Measurements from ENCODE around the gene UBE2R2.
"Not testable (repeated sequence)": the region's sequence is repeated elsewhere in the genome, so short reads cannot be mapped to it uniquely, and the experiment has no call there.

The UBE2R2 gene

DNA sequence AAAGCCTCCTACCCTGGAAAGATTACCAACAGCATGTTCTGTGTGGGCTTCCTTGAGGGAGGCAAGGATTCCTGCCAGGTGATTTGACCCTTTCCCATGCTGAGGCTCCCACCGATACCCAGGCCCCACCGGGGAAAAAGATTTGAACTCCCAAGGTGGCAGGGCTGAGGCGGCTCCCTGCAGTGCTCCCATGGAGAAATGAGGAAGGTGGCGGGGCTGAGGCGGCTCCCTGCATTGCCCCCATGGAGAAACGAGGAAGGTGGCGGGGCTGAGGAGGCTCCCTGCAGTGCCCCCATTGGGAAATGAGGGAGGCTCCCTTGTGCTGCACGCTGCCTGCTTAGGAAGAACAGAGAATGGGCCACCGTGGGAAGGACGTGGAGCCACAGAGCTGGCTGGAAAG lies 18.4 kb upstream of the UBE2R2 start:
- no peak for DNase-seq (ENCODE audit: extremely low read depth in 1 of 2, low read depth in 1 of 2)

DNA sequence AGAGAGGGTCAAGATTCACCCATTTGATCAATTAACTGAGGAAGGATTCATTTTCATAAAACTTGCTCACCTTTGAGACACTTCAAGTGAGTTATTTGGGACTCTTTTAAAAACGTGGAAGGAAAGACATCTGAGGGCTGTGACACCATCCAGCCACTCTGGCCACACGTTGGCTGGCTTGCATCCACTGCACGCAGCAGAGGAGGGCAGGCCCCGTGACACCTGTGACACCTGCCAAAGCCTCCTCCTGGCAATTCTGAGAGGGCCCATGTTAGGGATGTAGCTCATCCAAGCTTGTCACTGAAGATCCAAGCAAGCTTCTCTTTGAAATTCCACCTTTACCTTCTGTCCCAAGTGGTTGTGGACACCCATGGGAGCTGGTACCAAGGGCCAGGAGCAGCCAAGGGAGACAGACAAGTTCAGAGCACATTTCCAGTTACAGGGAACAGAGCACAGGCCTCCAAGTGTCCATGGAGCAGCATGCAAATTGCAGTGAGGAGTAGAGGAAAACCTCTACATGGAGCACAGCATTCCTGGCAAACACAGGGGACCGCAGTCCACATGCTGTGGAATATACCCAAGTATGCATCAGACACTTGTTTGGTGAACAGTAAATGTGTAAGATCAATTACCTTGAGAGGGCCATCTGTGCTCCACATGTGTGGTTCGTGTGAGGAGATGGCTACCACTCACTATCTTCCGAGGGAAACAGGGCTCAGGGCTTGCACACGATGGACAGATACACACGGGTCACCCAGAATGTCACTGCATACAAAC lies 16.8 kb upstream of the UBE2R2 start:
- DNase-seq (ENCODE audit: extremely low read depth in 1 of 2, low read depth in 1 of 2) = no peak

DNA sequence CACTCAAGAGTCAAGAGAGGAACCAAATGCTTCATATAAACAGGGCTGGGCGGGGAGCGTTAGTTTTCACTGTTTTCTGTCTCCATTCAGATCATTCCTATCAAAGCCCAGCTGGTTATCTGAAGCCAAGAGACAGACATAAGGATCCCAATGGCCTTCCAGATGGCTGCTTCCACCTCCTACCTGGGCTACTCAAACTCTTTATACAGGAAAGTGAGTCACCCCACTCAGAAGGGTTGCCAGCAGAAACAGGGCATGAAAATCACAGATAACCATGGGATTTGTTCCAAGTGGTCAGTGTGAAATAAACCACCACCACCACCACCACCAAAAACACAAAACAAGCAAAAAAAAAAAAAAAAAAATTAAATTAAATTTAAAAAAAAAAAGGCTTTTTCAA lies 16.1 kb upstream of the UBE2R2 start:
- no peak for DNase-seq (ENCODE audit: extremely low read depth in 1 of 2, low read depth in 1 of 2)

DNA sequence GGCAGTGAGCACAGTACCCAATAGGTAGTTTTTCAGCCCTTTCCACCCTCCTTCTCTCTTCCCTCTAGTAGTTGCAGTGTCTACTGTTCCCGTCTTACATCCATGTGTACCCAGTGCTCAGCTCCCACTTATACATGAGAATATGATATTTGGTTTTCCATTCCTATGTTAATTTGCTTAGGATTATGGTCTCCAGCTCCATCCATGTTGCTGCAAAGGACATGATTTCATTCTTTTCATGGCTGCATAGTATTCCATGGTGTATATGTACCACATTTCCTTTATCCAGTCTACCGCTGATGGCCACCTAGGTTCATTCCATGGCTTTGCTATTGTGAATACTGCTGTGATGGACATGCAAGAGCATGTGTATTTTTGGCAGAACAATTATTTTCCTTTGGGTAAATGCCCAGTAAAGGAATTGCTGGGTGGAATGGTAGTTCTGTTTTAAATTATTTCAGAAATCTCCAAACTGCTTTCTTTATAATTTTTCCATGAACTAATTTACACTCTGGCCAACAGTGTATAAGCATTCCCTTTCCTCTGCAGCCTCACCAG lies 14.9 kb upstream of the UBE2R2 start:
- DNase-seq (ENCODE audit: extremely low read depth in 1 of 2, low read depth in 1 of 2) = not testable (repeated sequence)

DNA sequence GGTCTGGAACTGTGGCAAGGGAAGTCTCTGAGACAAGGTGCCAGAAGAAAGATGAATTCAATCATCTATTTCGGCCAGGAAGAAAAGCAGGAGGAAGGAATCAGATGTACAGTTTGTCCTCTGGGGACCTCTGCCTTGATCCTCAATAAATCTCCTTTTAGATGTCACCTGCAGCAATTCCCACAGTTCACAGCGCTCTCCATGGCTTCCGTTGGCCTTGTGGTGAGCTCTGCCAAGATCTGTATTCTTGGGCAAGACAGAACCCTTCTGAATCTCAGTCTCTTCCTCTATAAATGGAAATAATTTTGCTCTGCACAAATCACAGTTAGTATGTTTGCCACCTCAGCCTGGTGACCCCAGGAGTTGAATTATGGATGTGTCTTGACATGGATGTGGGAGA lies 12.8 kb upstream of the UBE2R2 start:
- not testable (repeated sequence) for DNase-seq (ENCODE audit: extremely low read depth in 1 of 2, low read depth in 1 of 2)

- DNase-seq (ENCODE audit: extremely low read depth in 1 of 2, low read depth in 1 of 2) = not testable (repeated sequence)
Measured at GRCh38 chr9:33807156-33807555, 9.8 kb upstream of the UBE2R2 start.

GRCh38 chr9:33808979-33809322 lies 8.0 kb upstream of the UBE2R2 start:
- DNase-seq (ENCODE audit: extremely low read depth in 1 of 2, low read depth in 1 of 2) = not testable (repeated sequence)

GRCh38 chr9:33809506-33809905 lies 7.5 kb upstream of the UBE2R2 start:
- DNase-seq (ENCODE audit: extremely low read depth in 1 of 2, low read depth in 1 of 2) = no peak

DNA sequence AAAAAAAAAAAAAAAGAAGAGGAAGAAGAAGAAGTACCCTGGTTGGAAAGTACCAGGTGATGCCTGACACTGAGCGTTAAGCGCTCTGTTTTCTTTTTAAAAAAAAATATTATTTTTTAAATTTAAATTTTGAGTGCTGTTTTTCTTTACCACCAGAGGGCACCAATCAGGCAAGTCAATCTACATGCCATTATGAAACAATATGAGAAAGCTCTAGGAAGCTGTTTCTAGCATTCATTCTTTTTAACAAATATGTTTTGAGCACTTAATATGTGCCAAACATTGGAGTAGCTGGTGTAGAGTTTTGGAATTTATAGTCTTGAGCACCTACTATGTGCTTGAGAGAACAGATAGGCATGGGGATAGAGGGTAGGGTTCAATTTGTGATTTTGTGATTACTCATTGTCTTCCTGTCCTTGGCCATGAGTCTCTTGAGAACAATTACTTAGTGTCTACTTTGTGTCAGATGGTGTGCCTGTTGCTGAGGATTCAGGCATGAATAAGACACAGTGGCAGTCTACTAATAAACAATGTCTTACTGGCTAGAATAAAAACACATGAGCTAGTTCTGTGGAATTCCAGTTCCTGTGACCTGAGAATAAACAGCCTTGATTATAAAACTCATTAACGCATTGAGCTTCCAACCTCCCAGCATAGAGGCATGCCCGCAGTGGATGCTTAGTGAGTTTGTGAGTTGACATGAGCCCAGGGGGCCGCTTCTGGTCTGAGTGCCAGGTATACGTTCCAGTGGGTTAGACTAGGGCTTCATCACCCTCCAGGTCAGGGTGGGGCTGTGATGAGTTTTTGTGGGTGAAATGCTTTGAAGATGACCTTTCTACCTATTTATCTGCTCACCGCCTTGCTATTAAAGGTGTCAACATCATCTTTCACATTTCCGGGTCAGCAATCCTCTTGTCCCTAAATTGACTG lies 3.0 kb upstream of the UBE2R2 start:
- no peak for DNase-seq (ENCODE audit: extremely low read depth in 1 of 2, low read depth in 1 of 2)

GRCh38 chr9:33815781-33816180 lies 1.2 kb upstream of the UBE2R2 start:
- DNase-seq (ENCODE audit: extremely low read depth in 1 of 2, low read depth in 1 of 2) = no peak

GRCh38 chr9:33817327-33818166 lies 587 bp downstream of the UBE2R2 start:
- DNase-seq (ENCODE audit: extremely low read depth in 1 of 2, low read depth in 1 of 2) = no peak

DNA sequence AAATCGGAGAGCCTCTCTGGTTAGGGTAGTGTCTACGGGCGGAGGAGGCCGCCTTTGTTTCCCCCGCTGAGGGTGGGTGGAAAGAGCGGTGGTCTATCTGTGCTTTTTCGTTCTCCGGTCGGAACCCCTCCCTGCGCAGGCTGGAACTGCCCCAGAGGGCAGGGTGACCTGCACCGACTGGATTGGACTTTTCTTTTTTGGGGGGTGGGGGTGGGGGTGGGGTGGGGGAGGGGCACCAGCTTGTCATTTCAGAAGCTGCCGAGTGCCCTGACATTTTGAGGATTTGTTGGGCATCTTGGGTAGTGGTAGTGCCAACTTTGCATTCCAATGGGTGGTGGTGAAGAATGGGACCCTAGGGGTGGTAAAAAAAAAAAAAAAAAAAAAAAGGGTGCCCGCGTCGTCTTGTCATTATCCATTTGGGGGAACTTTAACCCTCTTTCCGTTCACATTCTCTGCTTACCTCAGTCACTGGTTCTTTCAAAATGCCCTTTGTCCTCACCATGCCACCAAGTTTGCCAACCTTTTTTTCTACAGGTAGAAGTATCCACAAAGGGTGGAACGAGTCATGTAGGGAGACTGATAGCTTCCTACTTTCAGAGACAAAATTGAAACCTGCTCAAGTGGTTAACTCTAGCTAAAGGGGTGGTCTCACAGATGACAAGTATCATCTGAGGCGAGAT lies 1.3 kb downstream of the UBE2R2 start:
- peak in 1 of 2 donors; percentile 7 for DNase-seq (ENCODE audit: extremely low read depth in 1 of 2, low read depth in 1 of 2)

DNA sequence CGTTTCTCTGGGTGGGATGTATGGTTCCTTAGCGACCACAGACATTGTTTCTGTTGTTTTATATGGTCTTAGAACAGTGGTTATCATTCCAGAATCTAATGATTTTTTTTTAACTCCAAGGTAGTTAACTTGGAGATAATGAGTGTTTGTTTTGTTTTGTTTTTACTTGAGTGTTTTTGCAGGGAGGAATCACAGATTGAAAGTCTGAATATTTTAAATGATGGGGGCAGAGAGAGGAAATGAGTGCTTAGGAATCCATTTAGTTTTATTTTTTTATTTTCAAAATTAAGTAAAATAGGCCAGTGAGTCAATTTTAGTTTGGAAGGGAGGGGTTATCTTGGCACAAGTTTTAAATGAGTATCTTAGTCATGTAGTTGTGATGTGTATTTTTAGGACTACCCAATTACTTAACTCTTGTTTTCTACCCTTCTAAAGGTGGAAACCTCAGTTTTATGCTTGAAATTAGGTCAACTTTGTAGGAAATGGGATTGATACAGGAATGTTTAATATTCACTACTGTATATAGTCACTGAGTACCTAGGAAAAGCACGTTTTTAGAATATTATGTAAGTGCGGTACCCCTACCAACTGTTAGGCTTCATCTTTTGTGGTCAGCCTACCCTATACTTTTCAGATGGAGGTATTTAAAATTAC lies 2.0 kb downstream of the UBE2R2 start:
- DNase-seq (ENCODE audit: extremely low read depth in 1 of 2, low read depth in 1 of 2) = no peak

DNA sequence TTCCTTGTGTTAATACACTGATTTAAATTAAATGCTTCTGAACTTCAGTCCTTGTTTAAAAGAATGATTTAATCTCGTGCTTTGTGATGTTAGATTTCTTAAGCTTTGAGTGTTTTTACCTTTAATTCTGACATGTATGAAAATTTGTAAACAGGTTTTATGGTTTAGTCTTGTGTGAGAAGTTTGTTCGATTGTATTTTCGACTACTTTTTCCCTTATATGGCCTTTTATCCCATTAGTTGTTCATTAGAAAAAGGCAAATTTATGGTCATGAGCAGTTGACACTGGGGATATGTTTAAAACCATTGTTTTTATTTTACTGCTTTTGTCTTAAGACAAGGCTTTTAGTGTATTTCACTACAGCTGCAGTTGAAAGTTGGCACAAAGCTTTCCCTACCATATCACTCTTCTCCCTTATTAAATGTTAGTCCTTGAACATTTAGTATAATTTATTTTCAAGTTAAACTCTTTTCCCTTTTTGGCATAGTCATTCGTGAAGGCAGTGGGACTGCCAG lies 3.3 kb downstream of the UBE2R2 start:
- no peak for DNase-seq (ENCODE audit: extremely low read depth in 1 of 2, low read depth in 1 of 2)

GRCh38 chr9:33823801-33824200 lies 6.8 kb downstream of the UBE2R2 start:
- no peak for DNase-seq (ENCODE audit: extremely low read depth in 1 of 2, low read depth in 1 of 2)

GRCh38 chr9:33827285-33827684 lies 10.3 kb downstream of the UBE2R2 start:
- DNase-seq (ENCODE audit: extremely low read depth in 1 of 2, low read depth in 1 of 2) = not testable (repeated sequence)

DNA sequence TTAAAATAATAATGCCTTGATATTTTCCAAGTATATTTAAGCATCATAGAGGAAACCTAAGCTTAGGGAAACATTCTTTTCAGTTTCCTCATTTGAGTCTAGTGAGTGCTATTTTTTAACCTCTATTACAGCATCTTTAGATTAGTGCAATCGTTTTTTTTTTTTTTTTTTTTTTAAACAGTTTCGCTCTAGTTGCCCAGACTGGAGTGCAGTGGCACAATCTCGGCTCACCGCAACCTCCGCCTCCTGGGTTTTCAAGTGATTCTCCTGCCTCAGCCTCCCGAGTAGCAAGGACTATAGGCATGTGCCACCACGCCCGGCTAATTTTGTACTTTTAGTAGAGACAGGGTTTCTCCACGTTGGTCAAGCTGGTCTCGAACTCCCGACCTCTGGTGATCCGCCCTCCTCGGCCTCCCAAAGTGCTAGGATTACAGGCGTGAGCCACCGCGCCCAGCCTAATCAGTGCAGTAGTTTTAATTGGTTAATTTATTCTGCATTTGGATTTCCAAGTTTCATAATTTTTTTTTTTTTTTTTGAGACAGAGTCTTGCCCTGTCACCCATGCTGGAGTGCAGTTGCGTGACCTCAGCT lies 12.8 kb downstream of the UBE2R2 start:
- not testable (repeated sequence) for DNase-seq (ENCODE audit: extremely low read depth in 1 of 2, low read depth in 1 of 2)

DNA sequence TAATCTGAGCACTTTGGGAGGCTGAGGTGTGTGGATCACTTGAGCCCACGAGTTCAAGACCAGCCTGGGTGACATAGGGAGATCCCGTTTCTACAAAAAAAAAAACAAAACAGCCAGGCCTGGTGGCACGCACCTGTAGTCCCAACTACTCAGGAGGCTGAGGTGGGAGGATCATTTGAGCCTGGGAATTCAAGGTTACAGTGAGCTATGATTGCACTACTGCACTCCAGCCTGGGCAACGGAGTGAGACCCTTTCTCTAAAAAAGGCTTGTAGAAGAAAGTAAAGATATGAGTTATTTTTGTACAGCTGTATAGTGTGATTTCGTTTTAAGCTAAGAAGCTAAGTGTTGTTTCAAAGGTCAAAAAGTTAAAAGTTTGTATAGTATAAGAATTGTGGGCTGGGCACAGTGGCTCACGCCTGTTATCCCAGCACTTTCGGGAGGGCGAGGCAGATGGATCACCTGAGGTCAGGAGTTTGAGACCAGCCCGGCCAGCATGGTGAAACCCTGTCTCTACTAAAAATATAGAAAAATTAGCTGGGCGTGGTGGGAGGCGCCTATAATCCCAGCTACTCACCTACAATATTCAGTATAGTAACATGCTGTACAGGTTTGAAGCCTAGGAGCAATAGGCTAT lies 18.8 kb downstream of the UBE2R2 start:
- DNase-seq (ENCODE audit: extremely low read depth in 1 of 2, low read depth in 1 of 2) = no peak

DNA sequence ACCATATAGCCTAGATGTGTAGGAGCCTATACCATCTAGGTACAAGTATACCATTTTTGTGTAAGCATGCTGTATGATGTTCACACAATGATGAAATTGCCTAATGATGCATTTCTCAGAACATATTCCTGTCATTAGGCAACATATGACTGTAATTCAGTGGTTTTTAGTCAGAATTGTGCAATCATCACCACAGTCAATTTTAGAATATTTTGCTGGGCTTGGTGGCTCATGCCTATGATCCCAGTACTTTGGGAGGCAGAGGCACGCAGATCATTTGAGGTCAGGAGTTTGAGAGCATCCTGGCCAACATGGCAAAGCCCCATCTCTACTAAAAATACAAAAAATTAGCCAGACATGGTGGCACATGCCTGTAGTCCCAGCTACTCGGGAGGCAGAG lies 19.3 kb downstream of the UBE2R2 start:
- DNase-seq (ENCODE audit: extremely low read depth in 1 of 2, low read depth in 1 of 2) = not testable (repeated sequence)

Measured in stimulated activated CD8-positive, alpha-beta memory T cell treated with anti-CD3 and anti-CD28 coated beads, Interleukin-7, amount 100 ng/mL, for 48 hours (primary cell).